T-cell (primary cell): ENCODE results near the gene MMP19. TPM values are rescaled to one million over a fixed set of nuclear protein-coding genes. Genes with fewer than 3 reads are reported as not detected.

Source experiments
- ATAC-seq, 4 experiments: fragments of 200-7000 bp in 3 of 4; fragments of 150-1000 bp in 1 of 4; cut with Tn5 transposase; replicated peaks in 1 of 4; 1 replicate in 3 of 4; 2 replicates in 1 of 4; pipeline ENCODE4 v1.10.0; 2021; ENCODE audit warnings: moderate library complexity in 3 of 4, mild to moderate bottlenecking in 2 of 4, moderate number of reproducible peaks in 1 of 4
- CTCF ChIA-PET, 2 donors: fragments of 300-600 bp; sonication (Branson Sonifier 250); formaldehyde crosslinking; loops; one replicate each; lab custom pipeline; 2022; ENCODE audit warnings: antibody characterized with exemption in 2 of 2; lab: Charles Lee
- POLR2A ChIA-PET, 2 donors: fragments of 300-600 bp; sonication (Branson Sonifier 250); formaldehyde crosslinking; loops; one replicate each; lab custom pipeline; 2022; ENCODE audit warnings: antibody characterized with exemption in 2 of 2; lab: Charles Lee
- DNase-seq, 35 experiments: peaks; one replicate each; pipeline versions ENCODE4 v3.0.0 to v3.0.0-alpha.2; 2013 to 2023
- H3K27ac ChIP-seq: one replicate; pipeline ENCODE4 v1.5.1; 2013; ENCODE audit warnings: low read length
- H3K27me3 ChIP-seq, 2 experiments: replicated peaks in 1 of 2; 1 replicate in 1 of 2; 2 replicates in 1 of 2; pipeline versions ENCODE4 v1.6.1 to v1.7.0; 2013; ENCODE audit warnings: low read length in 1 of 2, mixed read lengths in 1 of 2; ENCODE audit not compliant: control insufficient read depth in 2 of 2, insufficient read depth in 2 of 2; ENCODE audit errors: extremely low read depth in 1 of 2
- H3K36me3 ChIP-seq, 2 donors: 1 replicate in 1 of 2; 2 replicates in 1 of 2; pipeline versions ENCODE4 v1.6.1 to v1.7.0; 2013; ENCODE audit warnings: low read length in 1 of 2; ENCODE audit not compliant: control insufficient read depth in 2 of 2, insufficient read depth in 1 of 2; ENCODE audit errors: extremely low read depth in 1 of 2
- H3K4me1 ChIP-seq, 2 experiments: 1 replicate in 1 of 2; 2 replicates in 1 of 2; pipeline versions ENCODE4 v1.6.1 to v1.7.0; 2013; ENCODE audit warnings: low read length in 2 of 2, mixed read lengths in 1 of 2; ENCODE audit not compliant: insufficient read depth in 2 of 2, control insufficient read depth in 1 of 2; ENCODE audit errors: extremely low read depth in 1 of 2
- H3K4me3 ChIP-seq, 2 donors: 1 replicate in 1 of 2; 2 replicates in 1 of 2; pipeline versions ENCODE4 v1.5.1 to v1.7.0; 2013; ENCODE audit warnings: mild to moderate bottlenecking in 2 of 2, low read length in 1 of 2, moderate library complexity in 1 of 2; ENCODE audit not compliant: control insufficient read depth in 1 of 2; ENCODE audit errors: extremely low read depth in 1 of 2
- H3K9me3 ChIP-seq: 2 replicates; pipeline ENCODE4 v1.7.0; 2013
- H3K27ac Mint-ChIP-seq, 2 donors: one replicate each; pipeline ENCODE4 v1.8.0; 2020 to 2021; ENCODE audit warnings: mild to moderate bottlenecking in 2 of 2, mixed read lengths in 2 of 2
- H3K27me3 Mint-ChIP-seq, 2 donors: one replicate each; pipeline ENCODE4 v1.8.0; 2021 to 2022; ENCODE audit warnings: mixed read lengths in 2 of 2
- H3K36me3 Mint-ChIP-seq: one replicate; pipeline ENCODE4 v1.8.0; 2021; ENCODE audit warnings: mixed read lengths
- H3K4me1 Mint-ChIP-seq, 3 donors: one replicate each; pipeline ENCODE4 v1.8.0; 2020 to 2022; ENCODE audit warnings: mixed read lengths in 3 of 3, mild to moderate bottlenecking in 1 of 3
- H3K4me3 Mint-ChIP-seq, 3 donors: one replicate each; pipeline ENCODE4 v1.8.0; 2020 to 2022; ENCODE audit warnings: mild to moderate bottlenecking in 3 of 3, mixed read lengths in 3 of 3, moderate library complexity in 3 of 3
- H3K9me3 Mint-ChIP-seq, 3 donors: one replicate each; pipeline ENCODE4 v1.8.0; 2020 to 2022; ENCODE audit warnings: mixed read lengths in 3 of 3
- WGBS: methylation state at CpG from one replicate; pipeline ENCODE4 v1.1.5; 2013; ENCODE audit warnings: missing lambda C conversion rate; ENCODE audit not compliant: insufficient coverage; 5-methylcytosine and 5-hydroxymethylcytosine counted together
- total RNA-seq, 35 experiments: library from RNA in 6 of 35; stranded (reverse) in 6 of 35; fragments of 120-200 nt in 1 of 35; gene quantifications; one replicate each; pipeline versions ENCODE4 v1.2.1 to v1.2.4 and lab custom pipeline; 2013 to 2026

MMP19 gene
- total RNA-seq, 5 donors from 2014 or later (not counting 1 experiment from before 2014, with no cell fraction given): not detected

DNA sequence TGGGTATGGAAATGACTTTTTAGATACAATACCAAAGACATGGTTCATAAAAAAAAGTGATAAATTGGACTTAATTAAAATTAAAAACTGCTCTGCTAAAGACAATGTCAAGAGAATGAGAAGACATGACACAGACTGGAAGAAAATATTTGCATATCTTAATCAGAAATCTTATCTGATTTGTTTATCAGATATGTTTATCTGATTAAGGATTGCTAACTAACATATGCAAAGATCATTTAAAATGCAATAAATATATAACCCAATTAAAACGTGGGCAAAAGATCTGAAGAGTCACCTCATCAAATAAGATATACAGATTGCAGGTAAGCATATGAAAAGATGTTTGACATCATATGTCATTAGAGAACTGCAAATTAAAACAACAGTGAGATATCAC is 10.0 kb upstream of the MMP19 start:
- H3K4me3 ChIP-seq: no peak overlapping the region
- peaks cover 0 to 25% of the 10 kb centered on the region in 2 donors for H3K27me3 Mint-ChIP-seq
- H3K4me3 Mint-ChIP-seq: no peak overlapping the region
- ATAC-seq: no peak
- H3K9me3 ChIP-seq: no peaks in the 10 kb centered on the region
- H3K27me3 ChIP-seq: no peaks in the 10 kb centered on the region
- H3K9me3 Mint-ChIP-seq: no peaks in the 10 kb centered on the region
- no peak overlapping the region for H3K27ac ChIP-seq
- DNase-seq: no peak
- no CpG with 5 or more reads among the region's 1 CpG for WGBS
- ChIA-PET CTCF (interaction anchor here in 1 of 2 donors (0.6 kb wide), 1 partner anchor 721 kb away, joined by 3 read pairs; no protein-coding TSS in a partner anchor), POLR2A (no interaction called here)
- no peaks in the 10 kb centered on the region for H3K36me3 ChIP-seq
- H3K36me3 Mint-ChIP-seq: no peaks in the 10 kb centered on the region
- no peaks in the 10 kb centered on the region for H3K4me1 Mint-ChIP-seq
- H3K27ac Mint-ChIP-seq: no peak overlapping the region
- no peaks in the 10 kb centered on the region for H3K4me1 ChIP-seq

GRCh38 chr12:55850893-55851292 is 8.2 kb upstream of the MMP19 start:
- no peaks in the 10 kb centered on the region for H3K36me3 ChIP-seq
- Mint-ChIP-seq H3K27me3 (peaks cover 0 to 25% of the 10 kb centered on the region in 2 donors), H3K9me3 (no peaks in the 10 kb centered on the region), H3K27ac (no peak overlapping the region), H3K4me1 (no peaks in the 10 kb centered on the region), H3K36me3 (no peaks in the 10 kb centered on the region), H3K4me3 (no peak overlapping the region)
- no peak for ATAC-seq
- H3K9me3 ChIP-seq: no peaks in the 10 kb centered on the region
- no peak overlapping the region for H3K27ac ChIP-seq
- no peaks in the 10 kb centered on the region for H3K4me1 ChIP-seq
- no peak overlapping the region for H3K4me3 ChIP-seq
- 100% methylated on average over 2 of the region's 3 CpGs for WGBS
- H3K27me3 ChIP-seq: no peaks in the 10 kb centered on the region
- DNase-seq: no peak
- ChIA-PET POLR2A (interaction anchor here in 1 of 2 donors (0.6 kb wide), 1 partner anchor 148 kb away, joined by 3 read pairs; no protein-coding TSS in a partner anchor), CTCF (no interaction called here)

- ATAC-seq (no peak), DNase-seq (no peak)
- no peaks in the 10 kb centered on the region for H3K36me3 Mint-ChIP-seq
- no peak overlapping the region for H3K27ac ChIP-seq
- H3K27me3 ChIP-seq: no peaks in the 10 kb centered on the region
- no peaks in the 10 kb centered on the region for H3K4me1 Mint-ChIP-seq
- H3K9me3 ChIP-seq: no peaks in the 10 kb centered on the region
- H3K27me3 Mint-ChIP-seq: peaks cover 0 to 25% of the 10 kb centered on the region in 2 donors
- H3K4me1 ChIP-seq: no peaks in the 10 kb centered on the region
- no CpG with 5 or more reads among the region's 1 CpG for WGBS
- no peaks in the 10 kb centered on the region for H3K36me3 ChIP-seq
- no peak overlapping the region for H3K27ac Mint-ChIP-seq
- ChIA-PET POLR2A (interaction anchor here in 1 of 2 donors (0.6 to 0.9 kb wide), 2 partner anchors 38 to 148 kb away, joined by 3 read pairs; no protein-coding TSS in a partner anchor), CTCF (no interaction called here)
- H3K4me3 Mint-ChIP-seq: no peak overlapping the region
- H3K4me3 ChIP-seq: no peak overlapping the region
- H3K9me3 Mint-ChIP-seq: no peaks in the 10 kb centered on the region
Measured at GRCh38 chr12:55850401-55850800, 7.7 kb upstream of the MMP19 start.

- no peak for DNase-seq
- Histone ChIP-seq H3K36me3 (no peaks in the 10 kb centered on the region), H3K9me3 (no peaks in the 10 kb centered on the region), H3K27ac (no peak overlapping the region), H3K4me3 (no peak overlapping the region), H3K27me3 (no peaks in the 10 kb centered on the region), H3K4me1 (no peaks in the 10 kb centered on the region)
- H3K4me3 Mint-ChIP-seq: no peak overlapping the region
- peaks cover 0 to 25% of the 10 kb centered on the region in 2 donors for H3K27me3 Mint-ChIP-seq
- ChIA-PET CTCF (no interaction called here), POLR2A (interaction anchor here in 1 of 2 donors (0.9 kb wide), 1 partner anchor 38 kb away, joined by 3 read pairs; no protein-coding TSS in a partner anchor)
- no peaks in the 10 kb centered on the region for H3K4me1 Mint-ChIP-seq
- no peaks in the 10 kb centered on the region for H3K9me3 Mint-ChIP-seq
- no peaks in the 10 kb centered on the region for H3K36me3 Mint-ChIP-seq
- H3K27ac Mint-ChIP-seq: no peak overlapping the region
- no peak for ATAC-seq
- 80% methylated on average over 2 of the region's 7 CpGs for WGBS
Measured at GRCh38 chr12:55849616-55850343, 7.0 kb upstream of the MMP19 start.

- CTCF ChIA-PET: interaction anchor here in 1 of 2 donors (0.6 kb wide), 1 partner anchor 14 kb away, joined by 5 read pairs; no protein-coding TSS in a partner anchor
- H3K4me1 Mint-ChIP-seq: no peaks in the 10 kb centered on the region
- Histone ChIP-seq H3K36me3 (no peaks in the 10 kb centered on the region), H3K27me3 (no peaks in the 10 kb centered on the region), H3K4me3 (no peak overlapping the region), H3K4me1 (no peaks in the 10 kb centered on the region), H3K9me3 (no peaks in the 10 kb centered on the region), H3K27ac (no peak overlapping the region)
- peaks cover 0 to 24% of the 10 kb centered on the region in 2 donors for H3K27me3 Mint-ChIP-seq
- DNase-seq (peak in 1 of 35 experiments; percentile 12), ATAC-seq (no peak)
- no peaks in the 10 kb centered on the region for H3K9me3 Mint-ChIP-seq
- no CpG with 5 or more reads among the region's 6 CpGs for WGBS
- H3K36me3 Mint-ChIP-seq: no peaks in the 10 kb centered on the region
- no peak overlapping the region for H3K27ac Mint-ChIP-seq
- POLR2A ChIA-PET: no interaction called here
- H3K4me3 Mint-ChIP-seq: no peak overlapping the region
Measured at GRCh38 chr12:55847603-55848291, 5.0 kb upstream of the MMP19 start.

- Histone ChIP-seq H3K9me3 (no peaks in the 10 kb centered on the region), H3K27me3 (no peaks in the 10 kb centered on the region), H3K36me3 (no peaks in the 10 kb centered on the region), H3K27ac (no peak overlapping the region), H3K4me3 (no peak overlapping the region), H3K4me1 (no peaks in the 10 kb centered on the region)
- no peak overlapping the region for H3K27ac Mint-ChIP-seq
- ATAC-seq: no peak
- peaks cover 0 to 17% of the 10 kb centered on the region in 2 donors for H3K27me3 Mint-ChIP-seq
- no peaks in the 10 kb centered on the region for H3K36me3 Mint-ChIP-seq
- H3K4me1 Mint-ChIP-seq: no peaks in the 10 kb centered on the region
- ChIA-PET CTCF (no interaction called here), POLR2A (no interaction called here)
- no CpG with 5 or more reads among the region's 3 CpGs for WGBS
- DNase-seq: no peak
- no peaks in the 10 kb centered on the region for H3K9me3 Mint-ChIP-seq
- no peak overlapping the region for H3K4me3 Mint-ChIP-seq
Measured at GRCh38 chr12:55847033-55847432, 4.3 kb upstream of the MMP19 start.
